PC-9 (cell line): ENCODE results near the gene C10orf105. TPM values are rescaled to one million over a fixed set of nuclear protein-coding genes. Genes with fewer than 3 reads are reported as not detected.

ENCODE experiments used
- BruUV-seq: library from RNA; stranded (reverse); fragments of 400-500 nt; replicated peaks from 2 replicates; lab custom pipeline; 2021; lab: Mats Ljungman, UMichigan
- CTCF ChIA-PET: fragments of 300-600 bp; sonication (Branson Sonifier 250); formaldehyde crosslinking; loops from one replicate; lab custom pipeline; 2022; ENCODE audit warnings: antibody characterized with exemption; lab: Charles Lee
- POLR2A ChIA-PET: fragments of 300-600 bp; sonication (Branson Sonifier 250); formaldehyde crosslinking; loops from one replicate; lab custom pipeline; 2022; ENCODE audit warnings: antibody characterized with exemption; ENCODE audit not compliant: unreplicated experiment; lab: Charles Lee
- DNase-seq, 2 experiments: peaks; one replicate each; pipeline versions ENCODE4 v3.0.0 to v3.0.0-alpha.2; 2015 to 2022; ENCODE audit warnings: mixed read lengths in 1 of 2
- H2AFZ ChIP-seq: fragments of 200-600 bp; sonication (generic); 2 replicates; pipeline ENCODE4 v1.8.1; 2017; ENCODE audit warnings: antibody characterized with exemption
- H3F3A ChIP-seq: fragments of 200-600 bp; sonication (generic); 2 replicates; pipeline ENCODE4 v1.8.1; 2017; ENCODE audit warnings: antibody characterized with exemption, mild to moderate bottlenecking, low read depth; ENCODE audit not compliant: insufficient read depth
- H3K27ac ChIP-seq: fragments of 200-600 bp; sonication (generic); 2 replicates; pipeline ENCODE4 v1.6.1; 2016; ENCODE audit warnings: mixed run types
- H3K27me3 ChIP-seq: fragments of 200-600 bp; sonication (generic); 2 replicates; pipeline ENCODE4 v1.6.1; 2016; ENCODE audit warnings: low read depth, mixed run types; ENCODE audit not compliant: insufficient read depth
- H3K36me3 ChIP-seq: fragments of 200-600 bp; sonication (generic); 2 replicates; pipeline ENCODE4 v1.6.1; 2016; ENCODE audit warnings: low read depth, mixed run types
- H3K4me1 ChIP-seq: fragments of 200-600 bp; sonication (generic); replicated peaks from 2 replicates; pipeline ENCODE4 v1.6.1; 2016; ENCODE audit warnings: mixed run types; ENCODE audit not compliant: insufficient read depth
- H3K4me2 ChIP-seq: fragments of 200-600 bp; sonication (generic); 2 replicates; pipeline ENCODE4 v1.6.1; 2017; ENCODE audit warnings: mixed run types
- H3K4me3 ChIP-seq: fragments of 200-600 bp; sonication (generic); 2 replicates; pipeline ENCODE4 v1.6.1; 2016; ENCODE audit warnings: mixed run types
- H3K79me2 ChIP-seq: fragments of 200-600 bp; sonication (generic); 2 replicates; pipeline ENCODE4 v1.6.1; 2017; ENCODE audit warnings: low read depth, mixed run types
- H3K9me2 ChIP-seq: fragments of 200-600 bp; sonication (generic); 2 replicates; pipeline ENCODE4 v1.8.1; 2017; ENCODE audit warnings: mild to moderate bottlenecking; ENCODE audit not compliant: insufficient read depth
- H3K9me3 ChIP-seq: fragments of 200-600 bp; sonication (generic); 2 replicates; pipeline ENCODE4 v1.8.1; 2016; ENCODE audit warnings: low read depth; ENCODE audit not compliant: insufficient read depth
- H4K20me1 ChIP-seq: fragments of 200-600 bp; sonication (generic); 2 replicates; pipeline ENCODE4 v1.8.1; 2017; ENCODE audit not compliant: insufficient read depth
- CTCF ChIP-seq: fragments of 200-600 bp; sonication (generic); conservative IDR thresholded peaks from 2 replicates; pipeline ENCODE4 v1.6.1; 2017; ENCODE audit warnings: mixed run types, antibody characterized with exemption, mild to moderate bottlenecking, moderate library complexity
- EZH2 ChIP-seq: fragments of 200-600 bp; sonication (generic); IDR thresholded peaks from 2 replicates; pipeline ENCODE4 v1.8.0; 2017; ENCODE audit warnings: antibody characterized with exemption, low read depth
- intact Hi-C: fragments of 100-400 bp; cut with micrococcal nuclease; formaldehyde crosslinking; loops from one replicate; pipeline ENCODE4 v1.10.0; 2022; ENCODE audit not compliant: unreplicated experiment
- total RNA-seq: library from RNA; stranded (reverse); gene quantifications from 2 replicates; pipeline ENCODE4 v1.2.3, GENCODE V29; 2021

Gene C10orf105
- total RNA-seq, 1 experiment from 2014 or later: not detected

GRCh38 chr10:71679425-71679824, 40.2 kb downstream of the C10orf105 start:
- no peak overlapping the region for H3K27ac ChIP-seq
- no peaks in the 10 kb centered on the region for H3K4me1 ChIP-seq
- intact Hi-C loops: no loop called here
- no peak for DNase-seq
- H3F3A ChIP-seq: no peaks in the 10 kb centered on the region
- no peaks in the 10 kb centered on the region for H3K27me3 ChIP-seq
- ChIA-PET CTCF (no interaction called here), POLR2A (interaction anchor here (0.5 to 0.7 kb wide), 2 partner anchors 15 to 671 kb away, joined by 3 to 4 read pairs; no protein-coding TSS in a partner anchor)
- no peaks in the 10 kb centered on the region for H3K79me2 ChIP-seq
- no peaks in the 10 kb centered on the region for H3K9me3 ChIP-seq
- H3K36me3 ChIP-seq: no peaks in the 10 kb centered on the region
- H4K20me1 ChIP-seq: no peaks in the 10 kb centered on the region
- no TSS peak for BruUV-seq
- no peaks in the 10 kb centered on the region for H3K9me2 ChIP-seq
- TF ChIP-seq CTCF (no peak), EZH2 (no peak)
- H3K4me3 ChIP-seq: no peak overlapping the region
- H3K4me2 ChIP-seq: no peak overlapping the region
- no peak overlapping the region for H2AFZ ChIP-seq

- ChIA-PET POLR2A (no interaction called here), CTCF (no interaction called here)
- TF ChIP-seq CTCF (no peak), EZH2 (no peak)
- DNase-seq: no peak
- Histone ChIP-seq H4K20me1 (no peaks in the 10 kb centered on the region), H3K9me3 (no peaks in the 10 kb centered on the region), H3F3A (no peaks in the 10 kb centered on the region), H3K9me2 (no peaks in the 10 kb centered on the region), H3K79me2 (no peaks in the 10 kb centered on the region), H3K4me3 (no peak overlapping the region), H3K4me2 (no peak overlapping the region), H3K27me3 (no peaks in the 10 kb centered on the region), H3K4me1 (no peaks in the 10 kb centered on the region), H3K36me3 (no peaks in the 10 kb centered on the region), H2AFZ (no peak overlapping the region), H3K27ac (no peak overlapping the region)
- BruUV-seq: no TSS peak
- intact Hi-C loops: no loop called here
Measured at GRCh38 chr10:71678057-71678805, 41.3 kb downstream of the C10orf105 start.

GRCh38 chr10:71677261-71677660, 42.3 kb downstream of the C10orf105 start:
- ChIA-PET POLR2A (no interaction called here), CTCF (no interaction called here)
- no peak overlapping the region for H3K4me3 ChIP-seq

More at GRCh38 chr10:71677261-71677660, 42.3 kb downstream of the C10orf105 start:
- intact Hi-C loops: no loop called here
- no peak for DNase-seq
- H3F3A ChIP-seq: no peaks in the 10 kb centered on the region
- no peaks in the 10 kb centered on the region for H3K79me2 ChIP-seq
- no peaks in the 10 kb centered on the region for H3K27me3 ChIP-seq
- H3K9me3 ChIP-seq: no peaks in the 10 kb centered on the region
- H3K36me3 ChIP-seq: no peaks in the 10 kb centered on the region
- no peak for TF ChIP-seq CTCF
- no peak for TF ChIP-seq EZH2
- no peak overlapping the region for H3K27ac ChIP-seq
- BruUV-seq: no TSS peak
- no peaks in the 10 kb centered on the region for H3K9me2 ChIP-seq
- H2AFZ ChIP-seq: no peak overlapping the region
- H3K4me1 ChIP-seq: no peaks in the 10 kb centered on the region
- no peaks in the 10 kb centered on the region for H4K20me1 ChIP-seq
- H3K4me2 ChIP-seq: no peak overlapping the region
